DOHH2 (cell line): Measurements from ENCODE around the gene KCNMA1.

Experiments
- H3F3A ChIP-seq: fragments of 200-600 bp; sonication (generic), shearing (Covaris generic); 2 replicates; pipeline ENCODE4 v1.6.0; 2016; ENCODE audit warnings: antibody characterized with exemption, mild to moderate bottlenecking; ENCODE audit not compliant: control insufficient read depth, insufficient read depth
- H3K27ac ChIP-seq: fragments of 200-600 bp; sonication (generic); 2 replicates; pipeline ENCODE4 v1.5.1; 2014; ENCODE audit warnings: low read depth, mild to moderate bottlenecking, low read length, moderate library complexity
- H3K27me3 ChIP-seq: fragments of 200-600 bp; sonication (generic); 2 replicates; pipeline ENCODE4 v1.6.1; 2014; ENCODE audit warnings: mild to moderate bottlenecking, low read length, mixed read lengths; ENCODE audit not compliant: control insufficient read depth
- H3K36me3 ChIP-seq: fragments of 200-600 bp; sonication (generic); 2 replicates; pipeline ENCODE4 v1.6.1; 2014; ENCODE audit warnings: mild to moderate bottlenecking, low read length, moderate library complexity, mixed read lengths; ENCODE audit not compliant: control insufficient read depth
- H3K4me1 ChIP-seq: fragments of 200-600 bp; sonication (generic); 2 replicates; pipeline ENCODE4 v1.6.1; 2014; ENCODE audit warnings: mild to moderate bottlenecking, low read length, mixed read lengths; ENCODE audit not compliant: control insufficient read depth
- H3K4me2 ChIP-seq: fragments of 200-600 bp; sonication (generic); 2 replicates; pipeline ENCODE4 v1.6.0; 2014; ENCODE audit warnings: mild to moderate bottlenecking, low read length, moderate library complexity
- H3K4me3 ChIP-seq: fragments of 200-600 bp; sonication (generic); 2 replicates; pipeline ENCODE4 v1.5.1; 2014; ENCODE audit warnings: mild to moderate bottlenecking, low read length, mixed read lengths
- H3K79me2 ChIP-seq: fragments of 200-600 bp; sonication (generic); 2 replicates; pipeline ENCODE4 v1.6.1; 2014; ENCODE audit warnings: mild to moderate bottlenecking, low read length, mixed read lengths; ENCODE audit not compliant: control insufficient read depth
- H3K9me2 ChIP-seq: fragments of 200-600 bp; sonication (generic); replicated peaks from 2 replicates; pipeline ENCODE4 v1.6.1; 2014; ENCODE audit warnings: mild to moderate bottlenecking, low read length, mixed read lengths; ENCODE audit not compliant: control insufficient read depth
- H3K9me3 ChIP-seq: fragments of 200-600 bp; sonication (generic); 2 replicates; pipeline ENCODE4 v1.6.1; 2014; ENCODE audit warnings: antibody characterized with exemption, low read length, mixed read lengths; ENCODE audit not compliant: control insufficient read depth, insufficient read depth
- H4K20me1 ChIP-seq: fragments of 200-600 bp; sonication (generic); 2 replicates; pipeline ENCODE4 v1.6.0; 2014; ENCODE audit warnings: low read depth, mild to moderate bottlenecking, antibody characterized with exemption, low read length, moderate library complexity; ENCODE audit not compliant: control insufficient read depth, insufficient read depth
- EZH2phosphoT487 ChIP-seq: fragments of 200-600 bp; sonication (generic); IDR thresholded peaks from 2 replicates; pipeline ENCODE4 v1.6.1; 2017; ENCODE audit warnings: borderline replicate concordance, mild to moderate bottlenecking, antibody characterized with exemption, low read length, moderate library complexity, mixed read lengths
- TF ChIP-seq, protein P1 (sequence below): fragments of 200-600 bp; sonication (generic); IDR thresholded peaks from one replicate; pipeline ENCODE4 v1.5.1; 2014; ENCODE audit warnings: antibody characterized with exemption, mild to moderate bottlenecking, low read depth, low read length; ENCODE audit not compliant: poor library complexity, severe bottlenecking

The KCNMA1 gene

DNA sequence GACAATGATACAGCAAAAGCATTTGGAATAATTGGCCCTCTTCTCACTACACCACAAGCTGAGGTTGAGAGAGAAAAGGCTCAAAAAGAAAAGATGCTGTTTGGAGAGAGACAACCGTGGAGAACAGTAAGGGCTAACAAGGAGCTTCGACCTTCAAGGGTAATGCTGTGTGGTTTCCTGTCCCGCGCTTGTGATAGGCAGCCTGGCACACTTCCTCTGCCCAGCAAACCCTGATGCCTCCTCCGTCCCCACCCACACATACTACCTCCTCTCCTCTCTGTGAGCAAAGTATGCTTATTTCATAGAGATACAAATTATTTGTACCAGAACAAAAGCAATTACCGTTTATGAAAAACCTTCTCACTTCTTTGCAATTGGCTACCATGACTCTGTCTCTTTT, 755.4 kb downstream of the KCNMA1 start:
- Histone ChIP-seq H3K27ac (no peak overlapping the region), H3K9me3 (no peaks in the 10 kb centered on the region), H4K20me1 (no peaks in the 10 kb centered on the region), H3F3A (no peaks in the 10 kb centered on the region), H3K79me2 (no peaks in the 10 kb centered on the region), H3K9me2 (no peaks in the 10 kb centered on the region), H3K27me3 (no peaks in the 10 kb centered on the region), H3K4me2 (no peak overlapping the region), H3K4me1 (no peaks in the 10 kb centered on the region), H3K4me3 (no peak overlapping the region), H3K36me3 (no peaks in the 10 kb centered on the region)
- no peak for TF ChIP-seq EZH2phosphoT487
- TF ChIP-seq, protein P1, sequence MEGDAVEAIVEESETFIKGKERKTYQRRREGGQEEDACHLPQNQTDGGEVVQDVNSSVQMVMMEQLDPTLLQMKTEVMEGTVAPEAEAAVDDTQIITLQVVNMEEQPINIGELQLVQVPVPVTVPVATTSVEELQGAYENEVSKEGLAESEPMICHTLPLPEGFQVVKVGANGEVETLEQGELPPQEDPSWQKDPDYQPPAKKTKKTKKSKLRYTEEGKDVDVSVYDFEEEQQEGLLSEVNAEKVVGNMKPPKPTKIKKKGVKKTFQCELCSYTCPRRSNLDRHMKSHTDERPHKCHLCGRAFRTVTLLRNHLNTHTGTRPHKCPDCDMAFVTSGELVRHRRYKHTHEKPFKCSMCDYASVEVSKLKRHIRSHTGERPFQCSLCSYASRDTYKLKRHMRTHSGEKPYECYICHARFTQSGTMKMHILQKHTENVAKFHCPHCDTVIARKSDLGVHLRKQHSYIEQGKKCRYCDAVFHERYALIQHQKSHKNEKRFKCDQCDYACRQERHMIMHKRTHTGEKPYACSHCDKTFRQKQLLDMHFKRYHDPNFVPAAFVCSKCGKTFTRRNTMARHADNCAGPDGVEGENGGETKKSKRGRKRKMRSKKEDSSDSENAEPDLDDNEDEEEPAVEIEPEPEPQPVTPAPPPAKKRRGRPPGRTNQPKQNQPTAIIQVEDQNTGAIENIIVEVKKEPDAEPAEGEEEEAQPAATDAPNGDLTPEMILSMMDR: no peak

DNA sequence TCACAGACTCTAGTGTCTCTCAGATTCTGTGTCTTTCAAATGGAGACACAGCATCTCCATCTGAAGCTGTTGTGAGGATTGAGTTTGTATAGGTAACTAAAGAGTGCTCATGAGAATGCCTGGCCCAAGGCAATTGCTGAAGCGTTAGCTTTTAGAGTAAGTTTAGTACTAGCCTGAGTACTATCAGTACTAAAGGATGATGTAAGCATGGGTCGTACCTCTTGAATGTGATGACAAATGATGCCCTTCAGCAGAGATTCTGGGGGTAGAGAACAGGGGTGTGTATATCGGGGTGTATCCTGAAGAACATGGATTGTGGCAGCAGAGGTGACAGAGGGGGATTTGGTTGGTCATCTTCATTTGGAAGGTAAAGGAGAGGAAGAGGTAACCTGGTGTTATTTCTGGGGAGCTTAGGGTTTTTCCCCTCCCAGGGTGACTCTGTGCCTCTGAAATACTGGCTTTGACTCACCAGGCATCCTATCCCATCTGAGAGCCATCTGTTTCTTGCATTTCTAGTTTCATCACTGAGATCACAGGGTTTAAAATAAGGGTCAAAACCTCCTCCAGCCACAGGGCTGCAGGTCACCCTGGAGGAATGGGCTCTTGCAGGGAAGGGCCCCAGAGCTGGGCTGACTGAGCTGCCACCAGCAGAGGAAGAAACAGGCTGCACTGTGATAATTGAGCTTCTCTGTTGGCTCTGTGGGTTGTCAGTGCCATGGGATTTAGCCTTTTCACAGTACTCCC, 756.0 kb downstream of the KCNMA1 start:
- no peaks in the 10 kb centered on the region for H3K79me2 ChIP-seq
- no peak overlapping the region for H3K4me3 ChIP-seq
- TF ChIP-seq, protein P1: no peak
- TF ChIP-seq EZH2phosphoT487: no peak
- H3K4me2 ChIP-seq: no peak overlapping the region
- no peaks in the 10 kb centered on the region for H3F3A ChIP-seq
- no peaks in the 10 kb centered on the region for H3K4me1 ChIP-seq
- H3K9me2 ChIP-seq: no peaks in the 10 kb centered on the region
- H4K20me1 ChIP-seq: no peaks in the 10 kb centered on the region
- H3K9me3 ChIP-seq: no peaks in the 10 kb centered on the region
- H3K36me3 ChIP-seq: no peaks in the 10 kb centered on the region
- H3K27ac ChIP-seq: no peak overlapping the region
- H3K27me3 ChIP-seq: no peaks in the 10 kb centered on the region

DNA sequence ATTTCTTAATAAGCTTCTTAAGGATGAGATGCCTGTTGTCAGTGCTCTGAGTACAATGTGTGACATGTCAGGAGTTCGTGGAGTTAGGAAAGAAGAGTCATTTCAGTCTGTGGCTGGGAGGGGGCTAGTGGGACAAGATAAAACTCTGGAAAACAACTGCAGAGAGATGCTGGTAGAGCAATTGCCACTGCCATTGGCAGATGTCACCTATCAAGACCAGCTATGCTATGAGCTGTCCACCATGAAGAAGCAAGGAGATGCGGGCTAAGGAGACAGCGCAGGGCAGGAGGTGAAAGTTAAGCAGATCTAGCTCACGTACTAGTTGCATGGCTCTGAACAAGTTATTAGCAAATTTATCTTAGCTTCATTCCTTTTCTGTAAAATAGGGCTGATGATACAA, 756.7 kb downstream of the KCNMA1 start:
- Histone ChIP-seq H3K4me3 (no peak overlapping the region), H3K9me2 (no peaks in the 10 kb centered on the region), H3K9me3 (no peaks in the 10 kb centered on the region), H4K20me1 (no peaks in the 10 kb centered on the region), H3K79me2 (no peaks in the 10 kb centered on the region), H3K27ac (no peak overlapping the region), H3K4me1 (no peaks in the 10 kb centered on the region), H3K27me3 (no peaks in the 10 kb centered on the region), H3K36me3 (no peaks in the 10 kb centered on the region), H3K4me2 (no peak overlapping the region), H3F3A (no peaks in the 10 kb centered on the region)
- TF ChIP-seq, protein P1: no peak
- TF ChIP-seq EZH2phosphoT487: no peak
